Renal cortex interstitium (tissue), 11 donors: ENCODE measurements around the gene PTPRN2. TPM values are rescaled to one million over a fixed set of nuclear protein-coding genes. Genes with fewer than 3 reads are reported as not detected.
A peak's percentile ranks its signal among the peaks of the same experiment; 100 is the strongest.
"Not testable (repeated sequence)": the region's sequence is repeated elsewhere in the genome, so short reads cannot be mapped to it uniquely, and the experiment has no call there.

Source experiments
- DNase-seq, 11 donors: peaks; one replicate each; pipeline ENCODE4 v3.0.0-alpha.2; 2013; ENCODE audit warnings: low read depth in 9 of 11, low spot score in 4 of 11; ENCODE audit errors: extremely low read depth in 1 of 11
- polyA plus RNA-seq, 3 donors: library from polyadenylated mRNA; unstranded; fragments of 120-200 nt; gene quantifications; one replicate each; pipeline ENCODE4 v1.2.1, GENCODE V29; 2013; ENCODE audit not compliant: insufficient read length in 3 of 3

PTPRN2 gene
- polyA plus RNA-seq, 3 donors = 6.0 to 7.7 (median 7.2) TPM

GRCh38 chr7:157700231-157701005 is 887.2 kb downstream of the PTPRN2 start:
- DNase-seq = no peak

GRCh38 chr7:157699357-157700013 is 888.1 kb downstream of the PTPRN2 start:
- no peak for DNase-seq

DNA sequence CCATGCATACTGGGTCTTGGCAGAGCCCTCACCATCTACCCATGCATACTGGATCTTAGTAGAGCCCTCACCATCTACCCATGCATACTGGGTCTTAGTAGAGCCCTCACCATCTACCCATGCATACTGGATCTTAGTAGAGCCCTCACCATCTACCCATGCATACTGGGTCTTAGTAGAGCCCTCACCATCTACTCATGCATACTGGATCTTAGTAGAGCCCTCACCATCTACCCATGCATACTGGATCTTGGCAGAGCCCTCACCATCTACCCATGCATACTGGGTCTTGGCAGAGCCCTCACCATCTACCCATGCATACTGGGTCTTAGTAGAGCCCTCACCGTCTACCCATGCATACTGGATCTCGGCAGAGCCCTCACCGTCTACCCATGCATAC is 890.3 kb downstream of the PTPRN2 start:
- DNase-seq = not testable (repeated sequence)

DNA sequence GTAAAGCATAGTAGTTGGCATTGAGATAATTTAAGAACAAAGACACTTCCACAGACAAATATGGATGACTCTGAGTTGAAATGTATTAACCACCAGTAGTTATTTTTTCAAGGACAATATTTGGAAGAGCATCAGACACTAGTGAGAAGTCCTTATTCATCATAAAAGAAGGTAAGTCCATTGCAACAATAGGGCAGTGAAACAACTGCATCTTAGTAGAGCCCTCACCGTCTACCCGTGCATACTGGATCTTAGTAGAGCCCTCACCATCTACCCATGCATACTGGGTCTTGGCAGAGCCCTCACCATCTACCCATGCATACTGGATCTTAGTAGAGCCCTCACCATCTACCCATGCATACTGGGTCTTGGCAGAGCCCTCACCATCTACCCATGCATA is 892.0 kb downstream of the PTPRN2 start:
- DNase-seq = not testable (repeated sequence)

DNA sequence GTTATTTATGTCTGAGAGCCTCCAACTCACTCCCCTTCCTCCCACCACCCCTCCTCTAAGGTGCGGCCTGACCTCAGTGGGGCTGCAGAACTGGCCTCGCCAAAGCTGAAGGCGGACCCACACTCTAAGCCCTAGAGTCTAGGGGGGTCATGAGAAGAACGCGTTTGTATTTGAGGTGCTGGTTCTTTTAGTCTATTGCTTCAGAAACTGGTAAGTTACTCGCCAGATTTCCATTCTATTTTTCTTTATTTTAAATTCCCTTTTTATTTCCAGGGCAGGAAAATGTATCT is 893.3 kb downstream of the PTPRN2 start:
- no peak for DNase-seq

- DNase-seq = no peak
Observed at GRCh38 chr7:157693521-157694375, 893.9 kb downstream of the PTPRN2 start.

GRCh38 chr7:157693071-157693520 is 894.5 kb downstream of the PTPRN2 start:
- no peak for DNase-seq

DNA sequence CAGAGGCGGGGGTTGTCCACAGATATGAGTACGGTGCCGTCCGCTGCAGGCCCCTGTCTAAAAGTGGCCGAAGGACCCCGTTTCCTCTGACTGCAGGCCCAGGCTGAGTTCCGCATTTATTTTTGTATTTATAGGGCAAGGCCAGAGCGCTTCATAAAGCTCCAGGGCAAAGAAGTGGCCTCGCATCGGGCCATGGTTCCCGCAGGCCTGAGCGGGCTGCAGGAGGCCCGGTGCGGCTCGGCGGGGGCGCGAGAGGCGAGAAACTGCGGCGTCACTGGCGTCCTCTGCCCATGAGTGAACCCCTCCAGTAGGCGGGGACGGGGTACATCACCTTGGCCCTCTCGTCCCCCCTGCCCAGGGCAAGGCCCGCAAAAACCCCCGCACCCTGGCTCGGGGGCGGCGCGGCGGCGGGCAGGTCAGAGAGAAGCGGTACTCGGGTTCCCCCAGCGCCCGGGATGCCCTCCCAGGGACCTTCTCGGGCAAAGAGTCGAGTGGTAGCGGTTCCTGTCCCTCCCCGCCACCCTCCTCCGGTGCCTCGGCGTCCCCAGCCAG is 895.1 kb downstream of the PTPRN2 start:
- no peak for DNase-seq

DNA sequence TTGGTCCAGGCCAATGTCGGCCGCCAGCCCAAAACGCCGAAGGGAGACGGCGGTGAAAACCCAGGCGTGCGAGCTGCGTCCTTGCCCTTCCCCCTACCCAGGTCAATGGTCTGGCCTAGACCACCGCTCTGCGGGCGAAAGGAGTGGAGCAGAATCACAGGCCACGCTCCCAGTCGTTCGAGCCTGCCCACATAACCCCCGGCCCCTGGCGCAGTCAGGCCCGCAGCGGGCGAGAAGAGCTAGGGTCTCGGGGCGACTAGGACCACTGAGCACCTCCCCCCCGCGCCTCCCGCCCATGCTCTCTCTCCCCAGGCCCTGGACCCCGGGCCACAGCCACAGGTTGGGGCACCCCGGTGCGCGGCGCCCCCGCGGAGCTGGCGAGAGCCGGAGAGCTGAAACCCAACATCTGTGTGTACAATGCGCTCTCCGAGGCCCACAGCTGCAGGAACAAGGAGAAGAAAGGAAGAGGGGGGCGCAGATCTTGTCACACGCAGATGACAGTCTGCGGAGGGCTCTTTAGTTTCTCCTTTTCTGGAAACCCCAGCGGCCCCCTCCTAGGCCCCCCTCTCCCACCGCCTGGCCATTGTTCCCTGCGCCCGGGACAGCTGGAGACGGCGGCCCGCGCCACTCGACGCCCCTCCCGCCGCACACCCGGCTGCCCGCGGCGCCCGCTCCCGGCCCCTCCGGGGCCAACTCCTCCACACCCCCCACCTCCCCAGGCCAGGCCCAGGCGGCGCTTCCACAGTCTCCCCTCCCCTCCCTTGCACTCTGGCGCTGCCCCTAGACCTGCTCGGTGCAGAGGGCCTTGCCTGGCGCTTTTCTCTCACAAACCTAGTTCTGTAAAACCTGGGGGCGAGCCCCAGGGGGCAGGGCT is 895.8 kb downstream of the PTPRN2 start:
- DNase-seq = no peak

GRCh38 chr7:157690833-157691585 is 896.6 kb downstream of the PTPRN2 start:
- DNase-seq = peak in 6 of 11 donors; percentile 48 to 70 (median 50)

GRCh38 chr7:157690058-157690832 is 897.4 kb downstream of the PTPRN2 start:
- no peak for DNase-seq

GRCh38 chr7:157689269-157690057 is 898.2 kb downstream of the PTPRN2 start:
- DNase-seq = no peak

GRCh38 chr7:157688533-157689268 is 898.9 kb downstream of the PTPRN2 start:
- no peak for DNase-seq

GRCh38 chr7:157687845-157688532 is 899.6 kb downstream of the PTPRN2 start:
- no peak for DNase-seq

- DNase-seq = no peak
Observed at GRCh38 chr7:157687158-157687557, 900.5 kb downstream of the PTPRN2 start.
